IPS-NIHi11 (cell line): ENCODE results near the gene CCDC47.
A peak's percentile ranks its signal among the peaks of the same experiment; 100 is the strongest.
"Not testable (repeated sequence)": the region's sequence is repeated elsewhere in the genome, so short reads cannot be mapped to it uniquely, and the experiment has no call there.

Source experiments
- DNase-seq: peaks from one replicate; pipeline ENCODE4 v3.0.0; 2012; ENCODE audit warnings: mixed read lengths, low spot score

Gene CCDC47

GRCh38 chr17:63722403-63722802 is 51.0 kb downstream of the CCDC47 start:
- no peak for DNase-seq

- DNase-seq = not testable (repeated sequence)
These were observed 53.2 kb downstream of the CCDC47 start for GRCh38 chr17:63720194-63720593.

GRCh38 chr17:63718988-63719387 is 54.4 kb downstream of the CCDC47 start:
- DNase-seq = no peak

- no peak for DNase-seq
These were observed 57.0 kb downstream of the CCDC47 start for GRCh38 chr17:63716426-63716825.

GRCh38 chr17:63714550-63715277 is 58.7 kb downstream of the CCDC47 start:
- DNase-seq = no peak

- DNase-seq = no peak
These were observed 64.3 kb downstream of the CCDC47 start for GRCh38 chr17:63709110-63709509.

- DNase-seq = no peak
These were observed 66.2 kb downstream of the CCDC47 start for GRCh38 chr17:63707151-63707550.

- no peak for DNase-seq
These were observed 66.9 kb downstream of the CCDC47 start for GRCh38 chr17:63706336-63707082.

- no peak for DNase-seq
These were observed 67.7 kb downstream of the CCDC47 start for GRCh38 chr17:63705657-63706056.

- DNase-seq = no peak
These were observed 68.6 kb downstream of the CCDC47 start for GRCh38 chr17:63704836-63705235.

GRCh38 chr17:63704259-63704576 is 69.2 kb downstream of the CCDC47 start:
- DNase-seq = no peak

GRCh38 chr17:63703556-63704258 is 69.7 kb downstream of the CCDC47 start:
- DNase-seq = no peak

- DNase-seq = no peak
These were observed 70.4 kb downstream of the CCDC47 start for GRCh38 chr17:63703029-63703428.

GRCh38 chr17:63702721-63703015 is 70.7 kb downstream of the CCDC47 start:
- no peak for DNase-seq

- no peak for DNase-seq
These were observed 71.3 kb downstream of the CCDC47 start for GRCh38 chr17:63701868-63702720.

- DNase-seq = no peak
These were observed 72.0 kb downstream of the CCDC47 start for GRCh38 chr17:63701456-63701820.

GRCh38 chr17:63700528-63701455 is 72.6 kb downstream of the CCDC47 start:
- DNase-seq = peak; percentile 89

GRCh38 chr17:63699638-63700527 is 73.5 kb downstream of the CCDC47 start, which contains the start of gene LIMD2:
Gene LIMD2 (minus strand): TSS chr17:63700125. CDS start chr17:63699298, 827 bp downstream.
- peak; percentile 90 for DNase-seq

- peak; percentile 58 for DNase-seq
These were observed 74.3 kb downstream of the CCDC47 start for GRCh38 chr17:63698886-63699637.
